ENCODE measurements around the gene CTSE.
A peak's percentile ranks its signal among the peaks of the same experiment; 100 is the strongest.

Gene CTSE

GRCh38 chr1:205971082-205971481, 52.6 kb downstream of the CTSE start:
- DNase-seq (ENCODE audit: low spot score) = peak; percentile 19

GRCh38 chr1:205970486-205970885, 53.2 kb downstream of the CTSE start:
- DNase-seq (ENCODE audit: low spot score) = no peak

GRCh38 chr1:205969229-205969628, 54.5 kb downstream of the CTSE start:
- no peak for DNase-seq (ENCODE audit: low spot score)

- DNase-seq (ENCODE audit: low spot score) = no peak
Measured at GRCh38 chr1:205967554-205968335, 56.0 kb downstream of the CTSE start.

- no peak for DNase-seq (ENCODE audit: low spot score)
Measured at GRCh38 chr1:205965036-205965884, 58.4 kb downstream of the CTSE start.

- peak; percentile 97 for DNase-seq (ENCODE audit: low spot score)
Measured at GRCh38 chr1:205963352-205964155, 60.1 kb downstream of the CTSE start.

GRCh38 chr1:205962821-205963221, 60.9 kb downstream of the CTSE start:
- peak; percentile 20 for DNase-seq (ENCODE audit: low spot score)

- DNase-seq (ENCODE audit: low spot score) = peak; percentile 87
Measured at GRCh38 chr1:205961991-205962820, 61.5 kb downstream of the CTSE start.

GRCh38 chr1:205961405-205961804, 62.3 kb downstream of the CTSE start:
- DNase-seq (ENCODE audit: low spot score) = peak; percentile 70

- no peak for DNase-seq (ENCODE audit: low spot score)
Measured at GRCh38 chr1:205959789-205960188, 63.9 kb downstream of the CTSE start.

Measured in kidney tubule cell (primary cell).